Cerebellar cortex (tissue), 1 donor: ENCODE measurements around the gene EMC9.

Source experiments
- DNase-seq: peaks from one replicate; pipeline ENCODE4 v3.0.0-alpha.2; 2015; ENCODE audit warnings: low spot score

The EMC9 gene

DNA sequence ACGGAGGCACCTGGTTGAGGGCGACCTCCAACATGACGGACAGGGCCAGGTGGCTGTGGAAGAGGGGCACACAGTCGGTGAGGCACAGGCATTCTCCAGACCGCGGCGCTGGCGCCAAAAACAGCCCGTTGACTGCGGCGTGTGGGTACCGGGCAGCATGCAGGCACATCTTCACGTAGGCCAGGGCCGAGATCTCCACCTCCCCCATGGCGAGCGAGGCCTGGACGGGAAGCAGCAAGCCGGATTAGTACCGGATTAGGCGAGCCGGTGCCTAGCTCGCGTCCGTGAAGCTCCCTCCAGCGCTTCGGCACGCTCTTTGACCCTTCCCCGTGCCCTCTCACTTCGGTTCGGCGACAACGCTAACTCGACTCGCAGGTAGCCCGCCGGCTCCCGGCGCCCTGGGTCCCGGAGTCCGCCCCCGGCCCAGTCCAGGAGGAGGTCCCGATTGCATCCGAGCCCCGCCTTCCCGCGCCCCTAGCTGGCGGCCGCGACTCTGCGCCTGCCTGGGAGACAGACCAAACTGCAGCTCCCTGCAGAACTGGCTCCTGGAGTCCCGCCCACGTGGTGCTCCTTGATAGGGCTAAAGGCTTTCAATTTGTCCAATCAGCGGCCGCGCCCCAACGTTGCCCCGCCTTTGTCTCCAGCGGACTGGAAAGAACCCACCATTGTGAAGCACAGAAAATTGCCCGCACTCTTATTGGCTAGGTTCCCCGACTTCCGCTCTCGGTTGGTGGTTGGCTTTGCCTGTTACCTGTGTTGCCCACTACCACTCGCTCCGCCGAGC is at the start of gene EMC9:
TSS of gene EMC9 (minus strand) at position 495 of the 784 bp plus-strand sequence. CDS start at position 208, 287 bp downstream.
- DNase-seq: peak; percentile 100

GRCh38 chr14:24190416-24190815 is 49.0 kb upstream of the EMC9 start:
- DNase-seq: no peak

DNA sequence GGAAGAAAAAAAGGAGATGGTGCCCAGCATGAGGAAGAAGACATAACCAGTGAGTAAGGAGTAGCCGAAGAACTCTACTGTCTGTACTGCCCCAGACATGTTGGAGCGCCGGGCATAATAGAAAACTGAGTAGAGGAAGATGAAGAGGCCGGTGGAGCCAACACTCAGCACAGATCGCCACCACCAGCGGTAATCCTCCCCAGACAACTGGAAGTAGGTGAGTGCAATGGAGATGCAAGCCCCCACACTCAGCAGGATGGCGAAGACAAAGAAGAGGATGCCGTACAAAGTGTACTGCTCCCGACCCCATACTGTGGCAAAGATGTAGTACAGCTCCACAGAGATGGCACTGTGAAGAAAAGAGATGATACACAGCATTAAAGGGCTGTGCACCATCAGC is 48.1 kb upstream of the EMC9 start:
- no peak for DNase-seq

GRCh38 chr14:24189059-24189375 is 47.6 kb upstream of the EMC9 start:
- DNase-seq: no peak

DNA sequence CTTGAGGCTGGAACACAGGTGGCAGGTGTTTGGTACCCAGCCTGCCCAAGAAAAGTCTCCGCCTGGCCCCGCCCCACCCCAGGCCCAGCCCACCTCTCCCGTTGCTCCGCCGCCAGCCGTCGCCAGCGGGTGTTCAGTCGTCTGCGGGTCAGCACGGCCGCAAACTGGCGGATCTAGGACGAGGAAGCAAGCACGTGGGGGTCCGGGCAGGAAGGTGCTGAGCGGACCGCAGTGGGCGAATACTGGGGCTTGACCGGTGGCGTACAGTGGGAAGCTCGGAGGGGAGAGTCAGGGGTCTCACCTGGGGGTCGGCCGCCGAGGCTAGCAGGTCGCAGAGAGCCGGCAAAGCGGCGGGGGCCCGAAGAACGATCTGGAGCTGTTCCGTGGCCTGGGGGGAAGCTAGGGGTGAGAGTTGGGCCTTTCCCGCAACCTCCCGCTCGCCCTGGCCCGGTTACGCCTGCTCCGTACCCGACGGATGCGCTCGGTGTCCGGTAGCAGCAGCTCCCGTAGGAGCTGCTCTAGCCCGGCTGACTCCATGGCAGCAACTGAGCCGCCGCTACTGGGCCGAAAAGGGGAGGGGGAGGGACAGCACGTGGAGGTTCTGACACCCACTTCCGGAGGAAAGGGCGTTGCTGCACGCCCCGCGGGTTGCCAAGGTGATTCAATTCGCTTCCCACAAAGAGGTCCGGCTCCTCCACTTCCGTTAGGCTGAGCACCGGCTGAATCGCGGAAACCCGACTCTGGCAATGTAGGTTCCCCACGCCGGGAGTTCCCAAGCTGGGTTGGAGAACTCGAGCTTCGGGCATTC is 47.1 kb upstream of the EMC9 start, which contains the start of gene IPO4:
TSS of gene IPO4 (minus strand) at position 566 of the 808 bp plus-strand sequence. CDS start at position 537, 29 bp downstream.
- DNase-seq: peak; percentile 97

GRCh38 chr14:24187539-24187915 is 46.1 kb upstream of the EMC9 start:
- no peak for DNase-seq

GRCh38 chr14:24186831-24187538 is 45.6 kb upstream of the EMC9 start:
- DNase-seq: no peak

- no peak for DNase-seq
These were observed 44.4 kb upstream of the EMC9 start for GRCh38 chr14:24185741-24186140.

GRCh38 chr14:24185026-24185425 is 43.6 kb upstream of the EMC9 start:
- DNase-seq: no peak

GRCh38 chr14:24184104-24184970 is 42.9 kb upstream of the EMC9 start:
- no peak for DNase-seq

GRCh38 chr14:24183014-24183481 is 41.7 kb upstream of the EMC9 start:
- no peak for DNase-seq

- no peak for DNase-seq
These were observed 40.9 kb upstream of the EMC9 start for GRCh38 chr14:24182110-24182882.

DNA sequence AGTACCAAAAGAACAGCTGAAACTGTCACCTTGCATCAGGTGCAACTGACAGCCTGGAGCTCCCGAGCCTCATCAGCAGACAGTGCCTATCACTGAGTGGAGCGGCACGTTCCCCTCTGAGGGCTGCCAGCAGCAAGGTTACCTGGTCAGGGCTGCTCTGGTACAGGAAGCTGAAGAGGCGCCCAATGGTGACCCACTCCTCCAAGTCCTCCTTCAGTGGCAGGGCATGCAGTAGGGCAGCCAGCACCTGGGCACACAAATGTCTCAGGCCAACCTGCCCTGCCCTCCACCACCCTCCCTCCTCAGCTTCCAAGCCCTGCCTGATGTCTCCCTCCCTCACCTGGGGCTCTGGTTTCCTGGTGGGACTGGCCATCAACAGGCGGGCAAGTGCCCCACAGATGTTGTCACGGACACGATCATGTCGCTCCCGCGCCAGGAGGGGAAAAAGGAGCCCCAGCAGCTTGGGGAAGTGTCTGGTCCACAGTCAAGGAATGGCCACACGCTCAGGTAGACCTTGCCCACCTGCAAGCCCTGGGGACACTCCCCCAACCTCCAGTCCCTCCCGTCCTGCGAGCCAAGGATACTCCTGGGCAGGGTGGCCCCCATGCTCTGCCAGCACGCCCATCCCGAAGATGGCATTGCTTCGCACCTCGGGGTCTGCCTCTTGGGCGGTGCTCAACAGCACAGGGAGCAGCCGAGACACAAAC is 40.1 kb upstream of the EMC9 start:
- DNase-seq: no peak

DNA sequence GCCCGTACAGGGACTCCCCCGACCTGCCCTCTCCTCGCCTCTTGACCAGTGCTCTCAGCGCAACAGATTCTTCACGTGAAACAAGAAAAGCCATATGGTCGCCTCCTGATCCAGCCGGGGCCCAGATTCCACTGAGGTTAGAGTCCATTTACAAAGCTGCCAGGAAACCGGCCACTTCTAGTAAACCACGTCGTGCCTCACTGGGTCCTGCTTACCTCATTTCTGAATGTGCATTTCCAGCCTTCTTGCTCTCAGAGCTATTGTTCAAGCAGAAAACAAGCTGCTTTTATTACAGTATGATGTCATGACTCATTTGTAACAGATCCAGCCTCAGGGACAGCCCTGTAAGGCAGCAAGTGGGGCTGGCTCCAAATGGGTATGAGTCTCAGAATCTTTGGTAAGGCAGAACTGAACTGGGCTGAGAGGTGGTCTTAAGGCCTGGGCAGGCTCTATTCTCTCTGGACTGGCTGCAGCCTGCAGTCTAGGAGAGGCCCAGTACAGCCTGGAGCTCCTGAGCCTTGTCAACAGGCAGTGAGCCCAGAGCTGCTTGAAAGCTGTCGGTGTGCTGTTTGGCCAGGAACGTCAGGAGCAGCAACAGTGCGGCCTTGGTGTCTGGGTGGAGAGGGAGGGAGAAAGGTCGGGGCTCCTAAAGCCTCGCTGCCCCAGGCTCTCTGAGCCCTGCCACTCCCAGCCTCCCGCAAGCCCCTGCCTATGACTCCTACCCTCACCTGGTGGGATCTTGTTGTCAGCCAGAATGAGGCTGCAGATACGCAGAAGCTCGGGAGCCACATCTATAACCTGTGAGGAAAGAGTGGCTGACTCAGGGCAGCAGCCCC is 38.8 kb upstream of the EMC9 start:
- peak; percentile 44 for DNase-seq

DNA sequence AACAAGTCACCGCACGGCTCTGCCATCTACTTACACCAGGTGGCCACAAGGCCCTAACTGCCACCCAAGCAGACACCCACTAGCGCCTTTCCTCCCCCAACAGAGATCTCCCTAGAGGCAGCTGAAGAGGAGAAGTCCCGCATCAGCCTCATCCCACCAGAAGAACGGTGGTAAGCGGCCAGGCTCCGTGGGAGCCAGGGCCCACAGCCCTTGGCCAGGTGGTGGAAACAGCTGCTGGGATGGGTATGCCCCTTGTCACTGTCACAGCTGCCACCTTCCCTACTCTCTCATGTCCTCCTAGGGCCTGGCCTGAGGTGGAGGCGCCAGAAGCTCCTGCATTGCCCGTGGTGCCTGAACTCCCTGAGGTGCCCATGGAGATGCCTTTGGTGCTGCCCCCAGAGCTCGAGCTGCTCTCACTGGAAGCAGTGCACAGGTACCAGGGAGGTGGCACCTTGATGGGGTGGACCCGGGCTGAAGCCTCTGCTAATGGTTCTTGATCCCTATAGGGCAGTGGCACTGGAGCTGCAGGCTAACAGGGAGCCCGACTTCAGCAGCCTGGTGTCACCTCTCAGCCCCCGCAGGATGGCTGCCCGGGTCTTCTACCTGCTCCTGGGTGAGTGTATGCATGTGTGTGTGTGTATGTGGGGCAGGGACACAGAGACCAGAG is 38.0 kb upstream of the EMC9 start:
- DNase-seq: no peak

DNA sequence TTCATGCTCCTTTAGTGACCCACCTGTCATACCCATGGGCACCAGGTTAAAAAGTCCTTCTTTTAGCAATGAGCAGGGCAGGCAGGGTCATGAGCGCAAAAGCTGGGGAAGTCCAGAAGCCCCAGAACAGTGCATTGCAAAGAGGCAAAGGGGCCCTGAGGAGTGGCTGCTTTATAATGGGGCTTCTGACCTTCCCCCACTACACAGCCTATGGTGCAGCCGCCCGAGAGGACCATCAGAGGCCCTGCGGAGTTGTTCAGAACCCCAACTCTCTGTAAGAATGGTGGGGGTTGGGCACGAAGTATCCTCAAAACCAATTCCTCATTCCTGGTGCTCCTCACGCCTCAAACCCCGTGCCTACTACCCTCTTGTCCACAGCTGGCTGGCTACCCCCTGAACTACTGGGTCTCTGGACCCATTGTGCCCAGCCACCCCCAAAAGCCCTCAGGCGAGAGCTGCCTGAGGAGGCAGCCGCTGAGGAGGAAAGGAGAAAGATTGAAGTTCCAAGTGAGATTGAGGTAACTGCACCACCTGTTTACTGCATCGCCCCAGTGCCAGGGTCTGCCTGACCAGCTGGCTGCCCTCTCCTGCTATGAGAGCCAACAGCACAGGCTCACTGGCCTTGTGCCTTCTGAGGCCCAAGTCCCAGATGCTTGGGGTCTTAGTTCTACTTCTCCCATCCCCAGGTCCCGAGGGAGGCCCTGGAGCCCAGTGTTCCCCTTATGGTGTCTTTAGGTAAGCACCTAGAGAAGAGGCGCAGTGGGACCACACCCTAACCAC is 37.2 kb upstream of the EMC9 start:
- no peak for DNase-seq

- DNase-seq: no peak
These were observed 36.5 kb upstream of the EMC9 start for GRCh38 chr14:24177891-24178290.
